GM18507 (cell line): ENCODE results near the gene TCP10L.
"Not testable (repeated sequence)": the region's sequence is repeated elsewhere in the genome, so short reads cannot be mapped to it uniquely, and the experiment has no call there.

Experiments used
- DNase-seq: peaks from one replicate; pipeline ENCODE4 v3.0.0; 2011; ENCODE audit warnings: low read depth; ENCODE audit not compliant: insufficient read length; ENCODE audit errors: extremely low spot score
- FAIRE-seq: peaks from 2 replicates; lab custom pipeline; 2011; peaks lifted over from hg19 to GRCh38; lab: Jason Lieb, UNC

Gene TCP10L

GRCh38 chr21:32532636-32533035 lies 52.7 kb downstream of the TCP10L start:
- no peak for FAIRE-seq
- DNase-seq = no peak

GRCh38 chr21:32531561-32531960 lies 53.8 kb downstream of the TCP10L start:
- not testable (repeated sequence) for FAIRE-seq, DNase-seq

- DNase-seq, FAIRE-seq: not testable (repeated sequence)
Measured at GRCh38 chr21:32530809-32531208, 54.5 kb downstream of the TCP10L start.

GRCh38 chr21:32529679-32530078 lies 55.6 kb downstream of the TCP10L start:
- DNase-seq = no peak
- FAIRE-seq = no peak

- FAIRE-seq (no peak), DNase-seq (no peak)
Measured at GRCh38 chr21:32525282-32525681, 60.0 kb downstream of the TCP10L start.

- DNase-seq (no peak), FAIRE-seq (no peak)
Measured at GRCh38 chr21:32523988-32524719, 61.2 kb downstream of the TCP10L start.
